ENCODE measurements around the gene GK. TPM values are rescaled to one million over a fixed set of nuclear protein-coding genes. Genes with fewer than 3 reads are reported as not detected.

The GK gene
- total RNA-seq, 4 donors from 2014 or later: 2.5 to 16.9 (median 4.9) TPM

GRCh38 chrX:30733852-30734660, 80.8 kb downstream of the GK start:
- Histone ChIP-seq H3K36me3 (no peaks in the 10 kb centered on the region), H3K27ac (replicated peaks in 1 of 4) (no peak overlapping the region), H3K4me1 (no peaks in the 10 kb centered on the region), H3K4me3 (no peak overlapping the region), H3K9me3 (no peaks in the 10 kb centered on the region), H3K27me3 (no peaks in the 10 kb centered on the region)
- no peak for DNase-seq (ENCODE audit: extremely low spot score)
- 68% methylated on average over 17 of the region's 17 CpGs for WGBS
- TF ChIP-seq POLR2A (IDR thresholded peaks at IDR 0.05; ENCODE audit: low read depth) (no peak), CTCF (IDR thresholded peaks at IDR 0.05) (no peak), POLR2AphosphoS5 (IDR thresholded peaks at IDR 0.05) (no peak), EP300 (IDR thresholded peaks at IDR 0.05) (no peak)
- intact Hi-C loops (cut with DNase I): no loop called here

- Histone ChIP-seq H3K4me1 (no peaks in the 10 kb centered on the region), H3K27me3 (no peaks in the 10 kb centered on the region), H3K9me3 (no peaks in the 10 kb centered on the region), H3K36me3 (no peaks in the 10 kb centered on the region), H3K27ac (replicated peaks in 1 of 4) (no peak overlapping the region), H3K4me3 (no peak overlapping the region)
- TF ChIP-seq POLR2AphosphoS5 (IDR thresholded peaks at IDR 0.05) (no peak), EP300 (IDR thresholded peaks at IDR 0.05) (no peak), CTCF (IDR thresholded peaks at IDR 0.05) (no peak), POLR2A (IDR thresholded peaks at IDR 0.05; ENCODE audit: low read depth) (no peak)
- intact Hi-C loops (cut with DNase I): no loop called here
- no peak for DNase-seq (ENCODE audit: extremely low spot score)
- 65% methylated on average over 3 of the region's 3 CpGs for WGBS
Measured at GRCh38 chrX:30734782-30735181, 81.6 kb downstream of the GK start.

- Histone ChIP-seq H3K9me3 (no peaks in the 10 kb centered on the region), H3K4me1 (no peaks in the 10 kb centered on the region), H3K4me3 (no peak overlapping the region), H3K36me3 (no peaks in the 10 kb centered on the region), H3K27me3 (no peaks in the 10 kb centered on the region), H3K27ac (replicated peaks in 1 of 4) (no peak overlapping the region)
- intact Hi-C loops (cut with DNase I): no loop called here
- 18% methylated on average over 6 of the region's 6 CpGs for WGBS
- TF ChIP-seq EP300 (IDR thresholded peaks at IDR 0.05) (no peak), CTCF (IDR thresholded peaks at IDR 0.05) (peak; percentile 31 to 45 (median 37)), POLR2A (IDR thresholded peaks at IDR 0.05; ENCODE audit: low read depth) (no peak), POLR2AphosphoS5 (IDR thresholded peaks at IDR 0.05) (no peak)
- DNase-seq (ENCODE audit: extremely low spot score): no peak
Measured at GRCh38 chrX:30735839-30736238, 82.6 kb downstream of the GK start.

- no peak overlapping the region for H3K4me3 ChIP-seq
- no peaks in the 10 kb centered on the region for H3K9me3 ChIP-seq
- no peaks in the 10 kb centered on the region for H3K4me1 ChIP-seq
- no peaks in the 10 kb centered on the region for H3K36me3 ChIP-seq
- TF ChIP-seq POLR2AphosphoS5 (IDR thresholded peaks at IDR 0.05) (no peak), EP300 (IDR thresholded peaks at IDR 0.05) (no peak), CTCF (IDR thresholded peaks at IDR 0.05) (no peak), POLR2A (IDR thresholded peaks at IDR 0.05; ENCODE audit: low read depth) (no peak)
- 45% methylated on average over 3 of the region's 3 CpGs for WGBS
- no peaks in the 10 kb centered on the region for H3K27me3 ChIP-seq
- DNase-seq (ENCODE audit: extremely low spot score): no peak
- H3K27ac ChIP-seq (replicated peaks in 1 of 4): no peak overlapping the region
- intact Hi-C loops (cut with DNase I): no loop called here
Measured at GRCh38 chrX:30741545-30741944, 88.3 kb downstream of the GK start.

All from esophagus muscularis mucosa (tissue), 4 donors.